B cell (primary cell): ENCODE results near the gene CAVIN2. TPM values are rescaled to one million over a fixed set of nuclear protein-coding genes. Genes with fewer than 3 reads are reported as not detected.

Experiments used
- ATAC-seq: fragments of 200-7000 bp; cut with Tn5 transposase; one replicate; pipeline ENCODE4 v1.10.0; 2021; ENCODE audit warnings: low read depth, mild to moderate bottlenecking, moderate number of reproducible peaks, moderate library complexity
- CTCF ChIA-PET: fragments of 350-600 bp; sonication (Branson Sonifier 250); formaldehyde crosslinking; loops from one replicate; lab custom pipeline; 2021; ENCODE audit warnings: antibody characterized with exemption, inconsistent platforms; lab: Charles Lee
- POLR2A ChIA-PET: fragments of 350-600 bp; sonication (Branson Sonifier 250); formaldehyde crosslinking; loops from one replicate; lab custom pipeline; 2021; ENCODE audit warnings: antibody characterized with exemption; lab: Charles Lee
- DNase-seq: peaks from one replicate; pipeline ENCODE4 v3.0.0; 2013
- H2AFZ ChIP-seq: 2 replicates; pipeline ENCODE4 v1.6.1; 2012; ENCODE audit warnings: mild to moderate bottlenecking, low read depth, low read length; ENCODE audit not compliant: insufficient read depth, poor library complexity, severe bottlenecking
- H3K27ac ChIP-seq, 2 donors: 1 replicate in 1 of 2; 2 replicates in 1 of 2; pipeline ENCODE4 v1.5.1; 2012 to 2013; ENCODE audit warnings: low read length in 2 of 2, mild to moderate bottlenecking in 2 of 2, moderate library complexity in 1 of 2
- H3K27me3 ChIP-seq, 4 experiments: fragments of 200-600 bp in 1 of 4; sonication (generic) in 1 of 4; replicated peaks in 1 of 4; 1 replicate in 2 of 4; 2 replicates in 2 of 4; pipeline versions ENCODE4 v1.6.1 to v1.7.0; 2013 to 2016; ENCODE audit warnings: low read length in 3 of 4, mild to moderate bottlenecking in 2 of 4, mixed read lengths in 1 of 4, moderate library complexity in 1 of 4; ENCODE audit not compliant: insufficient read depth in 4 of 4, control insufficient read depth in 3 of 4; ENCODE audit errors: control extremely low read depth in 1 of 4
- H3K36me3 ChIP-seq, 2 experiments: replicated peaks in 1 of 2; 1 replicate in 1 of 2; 2 replicates in 1 of 2; pipeline versions ENCODE4 v1.6.1 to v1.7.1; 2013; ENCODE audit warnings: low read length in 1 of 2; ENCODE audit not compliant: insufficient read depth in 2 of 2, control insufficient read depth in 1 of 2; ENCODE audit errors: control extremely low read depth in 1 of 2, extremely low read depth in 1 of 2
- H3K4me1 ChIP-seq, 2 donors: fragments of 200-600 bp in 1 of 2; sonication (generic) in 1 of 2; 1 replicate in 1 of 2; 2 replicates in 1 of 2; pipeline versions ENCODE4 v1.5.1 to v1.6.1; 2013 to 2017; ENCODE audit warnings: low read length in 2 of 2; ENCODE audit not compliant: control insufficient read depth in 2 of 2, insufficient read depth in 2 of 2
- H3K4me2 ChIP-seq: replicated peaks from 2 replicates; pipeline ENCODE3; 2012; ENCODE audit warnings: mild to moderate bottlenecking, low read depth, low read length; ENCODE audit not compliant: poor library complexity, severe bottlenecking
- H3K4me3 ChIP-seq, 5 experiments: fragments of 200-600 bp in 1 of 5; sonication (generic) in 1 of 5; 1 replicate in 3 of 5; 2 replicates in 2 of 5; pipeline versions ENCODE4 v1.5.1 to v1.7.0; 2011 to 2016; ENCODE audit warnings: low read length in 4 of 5, mild to moderate bottlenecking in 4 of 5, low read depth in 2 of 5, control low read depth in 1 of 5, moderate library complexity in 1 of 5; ENCODE audit not compliant: insufficient read depth in 1 of 5; ENCODE audit errors: control extremely low read depth in 1 of 5, extremely low read depth in 1 of 5
- H3K79me2 ChIP-seq: fragments of 200-600 bp; sonication (generic); one replicate; pipeline ENCODE4 v1.6.0; 2016; ENCODE audit warnings: low read length; ENCODE audit not compliant: control insufficient read depth, insufficient read depth
- H3K9ac ChIP-seq: fragments of 200-600 bp; sonication (generic); 2 replicates; pipeline ENCODE4 v1.6.1; 2017; ENCODE audit warnings: mild to moderate bottlenecking, low read length, moderate library complexity
- H3K9me3 ChIP-seq, 3 donors: one replicate each; pipeline versions ENCODE4 v1.6.1 to v1.7.1; 2013; ENCODE audit warnings: low read length in 2 of 3; ENCODE audit not compliant: control insufficient read depth in 2 of 3, insufficient read depth in 1 of 3; ENCODE audit errors: control extremely low read depth in 1 of 3
- H4K20me1 ChIP-seq: 2 replicates; pipeline ENCODE4 v1.6.0; 2012; ENCODE audit warnings: mild to moderate bottlenecking, low read length; ENCODE audit not compliant: insufficient read depth, control insufficient read depth, poor library complexity, severe bottlenecking
- H3K27ac Mint-ChIP-seq: one replicate; pipeline ENCODE4 v1.8.0; 2021; ENCODE audit warnings: mixed read lengths
- H3K27me3 Mint-ChIP-seq: one replicate; pipeline ENCODE4 v1.8.0; 2021; ENCODE audit warnings: mixed read lengths
- H3K4me1 Mint-ChIP-seq: one replicate; pipeline ENCODE4 v1.8.0; 2021; ENCODE audit warnings: mixed read lengths
- H3K4me3 Mint-ChIP-seq: one replicate; pipeline ENCODE4 v1.8.0; 2021; ENCODE audit warnings: mixed read lengths
- H3K9me3 Mint-ChIP-seq: one replicate; pipeline ENCODE4 v1.8.0; 2022; ENCODE audit warnings: mixed read lengths; ENCODE audit not compliant: insufficient read depth
- CTCF ChIP-seq: fragments of 200-600 bp; IDR thresholded peaks from one replicate; pipeline ENCODE4 v1.8.0; 2022; ENCODE audit warnings: antibody characterized with exemption, mild to moderate bottlenecking
- EZH2 ChIP-seq: IDR thresholded peaks from 2 replicates; pipeline ENCODE4 v1.6.1; 2012; ENCODE audit warnings: borderline replicate concordance, low read depth, mild to moderate bottlenecking, moderate library complexity, low read length; ENCODE audit not compliant: insufficient read depth, poor library complexity, severe bottlenecking
- WGBS: methylation state at CpG from one replicate; pipeline ENCODE4 v1.1.5; 2013; ENCODE audit warnings: missing lambda C conversion rate; ENCODE audit not compliant: insufficient coverage; 5-methylcytosine and 5-hydroxymethylcytosine counted together
- intact Hi-C: fragments of 100-400 bp; cut with micrococcal nuclease; formaldehyde crosslinking; loops from one replicate; pipeline ENCODE4 v1.10.0; 2022
- polyA plus RNA-seq: library from polyadenylated mRNA; depleted of rRNA; stranded (reverse); fragments of >200 nt; gene quantifications from 2 replicates; pipeline ENCODE4 v1.2.3, GENCODE V29; 2012
- total RNA-seq, 2 donors: library from RNA; stranded (reverse); fragments of 120-200 nt in 1 of 2; gene quantifications; 1 replicate in 1 of 2; 2 replicates in 1 of 2; pipeline versions ENCODE4 v1.2.3 to v1.2.4, GENCODE V29; 2013 to 2022

CAVIN2 gene
- total and polyA plus RNA-seq, 2 donors (not counting 1 experiment from before 2014, with no cell fraction given): 0.15 TPM; not detected in 1

GRCh38 chr2:191818725-191819350 is 28.1 kb downstream of the CAVIN2 start:
- no peaks in the 10 kb centered on the region for H4K20me1 ChIP-seq
- no peak overlapping the region for H3K4me3 ChIP-seq
- Mint-ChIP-seq H3K27me3 (peaks cover 22% of the 10 kb centered on the region), H3K4me3 (no peak overlapping the region), H3K4me1 (no peaks in the 10 kb centered on the region), H3K27ac (no peak overlapping the region), H3K9me3 (no peaks in the 10 kb centered on the region)
- H2AFZ ChIP-seq: no peak overlapping the region
- H3K4me1 ChIP-seq: no peaks in the 10 kb centered on the region
- no peak for TF ChIP-seq EZH2
- no peak overlapping the region for H3K27ac ChIP-seq
- ATAC-seq (no peak), DNase-seq (no peak)
- ChIA-PET POLR2A (no interaction called here), CTCF (no interaction called here)
- H3K79me2 ChIP-seq: no peaks in the 10 kb centered on the region
- no peaks in the 10 kb centered on the region for H3K9me3 ChIP-seq
- H3K4me2 ChIP-seq: no peak overlapping the region
- no peak overlapping the region for H3K9ac ChIP-seq
- intact Hi-C loops: no loop called here
- WGBS: 29% methylated on average over 4 of the region's 7 CpGs
- no peaks in the 10 kb centered on the region for H3K27me3 ChIP-seq
- H3K36me3 ChIP-seq: no peaks in the 10 kb centered on the region

- POLR2A ChIA-PET: no interaction called here
- Mint-ChIP-seq H3K9me3 (no peaks in the 10 kb centered on the region), H3K27ac (no peak overlapping the region), H3K4me3 (no peak overlapping the region), H3K27me3 (peaks cover 22% of the 10 kb centered on the region), H3K4me1 (no peaks in the 10 kb centered on the region)
- H3K27ac ChIP-seq: no peak overlapping the region
- DNase-seq (no peak), ATAC-seq (no peak)
- no peak for TF ChIP-seq EZH2
- no peak for TF ChIP-seq CTCF
- H3K79me2 ChIP-seq: no peaks in the 10 kb centered on the region
- intact Hi-C loops: no loop called here
- no peaks in the 10 kb centered on the region for H4K20me1 ChIP-seq
- no CpG with 5 or more reads among the region's 1 CpG for WGBS
- no peak overlapping the region for H2AFZ ChIP-seq
- no peak overlapping the region for H3K9ac ChIP-seq
- H3K4me3 ChIP-seq: no peak overlapping the region
- H3K4me2 ChIP-seq: no peak overlapping the region
- H3K36me3 ChIP-seq: no peaks in the 10 kb centered on the region
- no peaks in the 10 kb centered on the region for H3K4me1 ChIP-seq
- CTCF ChIA-PET: no interaction called here
- no peaks in the 10 kb centered on the region for H3K9me3 ChIP-seq
- no peaks in the 10 kb centered on the region for H3K27me3 ChIP-seq
Measured at GRCh38 chr2:191818133-191818532, 28.8 kb downstream of the CAVIN2 start.
